RKO (cell line): ENCODE data around the gene RASL11B.

Experiments
- DNase-seq: peaks from one replicate; pipeline ENCODE4 v3.0.0-alpha.2; 2016; ENCODE audit warnings: low spot score

The RASL11B gene

GRCh38 chr4:52914051-52914605, 52.0 kb downstream of the RASL11B start:
- peak; percentile 32 for DNase-seq

- DNase-seq = no peak
Observed at GRCh38 chr4:52915191-52915590, 53.1 kb downstream of the RASL11B start.

- no peak for DNase-seq
Observed at GRCh38 chr4:52915730-52916300, 53.7 kb downstream of the RASL11B start.
